GM21576 (cell line): Measurements from ENCODE around the gene MEF2A.
"Not testable (repeated sequence)": the region's sequence is repeated elsewhere in the genome, so short reads cannot be mapped to it uniquely, and the experiment has no call there.

ENCODE experiments used
- ATAC-seq: cut with Tn5 transposase; IDR thresholded peaks from one replicate; pipeline ENCODE4 v1.9.1; 2021; ENCODE audit warnings: mild to moderate bottlenecking, moderate library complexity; ENCODE audit not compliant: unreplicated experiment

MEF2A gene

DNA sequence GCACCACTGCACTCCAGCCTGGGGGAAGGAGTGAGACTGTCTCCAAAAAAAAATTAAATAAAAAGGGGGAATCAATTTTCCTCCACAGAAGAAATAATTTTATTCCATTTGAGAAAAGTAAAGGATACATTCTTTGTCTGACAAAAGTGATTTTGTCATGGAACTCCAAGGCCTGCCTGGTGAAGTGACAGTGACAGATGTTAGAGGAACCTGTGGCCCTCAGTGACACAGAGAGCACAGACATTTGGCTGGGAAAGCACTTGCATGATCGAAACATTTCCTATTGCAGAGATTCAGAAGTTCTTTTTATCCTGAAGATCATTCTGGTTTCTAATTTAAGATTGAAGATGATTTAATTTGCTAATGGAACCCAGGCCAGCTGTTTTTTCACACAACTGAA lies 161.5 kb downstream of the MEF2A start:
- ATAC-seq = no peak

DNA sequence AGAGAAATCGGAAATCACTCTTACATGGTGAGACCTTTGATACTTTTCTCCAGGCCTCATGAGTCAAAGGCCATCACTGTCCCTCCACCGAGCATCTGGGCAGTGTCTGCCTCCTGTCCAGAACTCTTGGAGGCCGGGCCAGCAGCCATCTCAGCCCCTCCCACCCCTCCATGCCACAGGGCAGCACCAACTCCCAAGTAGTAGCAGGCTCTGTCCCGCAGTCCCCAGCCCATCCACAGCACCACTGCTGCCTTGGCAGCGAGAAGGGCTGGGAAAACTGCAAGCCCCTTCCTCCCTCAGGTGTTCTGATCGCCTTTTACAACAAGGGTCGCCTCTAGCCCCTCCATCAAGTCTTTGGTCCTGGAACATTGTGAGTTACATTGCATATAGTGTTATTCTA lies 161.9 kb downstream of the MEF2A start:
- no peak for ATAC-seq

DNA sequence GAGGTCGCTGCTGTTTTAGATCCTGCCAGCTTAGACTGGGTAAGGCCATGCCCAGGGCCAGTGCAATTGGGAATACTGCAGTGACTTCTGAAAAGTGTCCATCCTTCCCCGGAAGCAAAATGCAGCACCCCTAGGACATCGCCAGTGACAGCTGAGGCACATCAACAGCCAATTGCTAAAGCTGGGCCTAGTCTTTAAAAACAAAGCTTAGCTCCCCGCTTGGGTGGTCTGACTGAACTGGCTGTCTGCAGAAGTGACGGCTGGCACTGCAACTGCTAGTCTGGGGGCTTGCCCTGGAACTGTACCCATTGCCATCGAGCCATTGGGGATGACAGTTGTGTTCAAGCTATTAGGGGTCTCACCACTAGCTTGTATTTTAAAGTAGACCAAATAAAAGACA lies 163.1 kb downstream of the MEF2A start:
- ATAC-seq = no peak

DNA sequence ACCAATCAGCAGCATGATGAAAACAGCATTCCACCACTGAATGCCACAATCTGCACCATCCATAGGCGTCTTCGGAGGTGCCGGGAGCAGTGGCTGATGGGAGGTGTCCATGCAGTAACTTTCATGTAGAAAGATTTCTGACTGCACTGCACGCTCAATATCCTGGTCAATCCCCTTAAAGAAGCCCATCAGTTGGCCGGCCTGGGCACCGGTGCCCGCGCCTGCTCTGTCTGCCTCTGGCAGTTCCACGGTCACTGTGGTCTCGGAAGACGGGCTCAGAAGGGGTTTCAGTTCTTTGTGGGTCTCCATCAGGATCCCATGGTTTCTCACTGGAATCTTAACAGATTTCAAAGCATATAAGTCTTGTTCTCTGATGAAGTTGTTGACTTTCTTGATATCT lies 163.5 kb downstream of the MEF2A start:
- no peak for ATAC-seq

DNA sequence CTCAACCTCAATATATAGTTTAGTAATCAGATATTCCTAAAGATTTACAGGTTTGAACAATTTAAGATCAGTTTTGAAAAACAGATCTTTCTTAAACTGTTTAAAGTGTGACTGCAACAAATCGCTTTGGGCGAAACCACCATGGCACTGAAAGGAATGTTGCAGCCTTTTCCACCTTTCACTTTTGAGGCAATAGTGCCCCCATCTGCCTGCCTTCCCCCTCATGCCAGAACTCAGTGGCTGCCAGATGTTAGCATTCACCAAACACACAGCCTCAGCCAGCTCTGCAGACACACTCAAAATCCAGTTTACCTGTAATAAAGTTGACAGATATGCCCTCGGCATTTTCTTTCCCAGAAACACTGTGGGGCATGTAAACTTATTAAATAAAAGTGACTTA lies 164.1 kb downstream of the MEF2A start:
- ATAC-seq = no peak

DNA sequence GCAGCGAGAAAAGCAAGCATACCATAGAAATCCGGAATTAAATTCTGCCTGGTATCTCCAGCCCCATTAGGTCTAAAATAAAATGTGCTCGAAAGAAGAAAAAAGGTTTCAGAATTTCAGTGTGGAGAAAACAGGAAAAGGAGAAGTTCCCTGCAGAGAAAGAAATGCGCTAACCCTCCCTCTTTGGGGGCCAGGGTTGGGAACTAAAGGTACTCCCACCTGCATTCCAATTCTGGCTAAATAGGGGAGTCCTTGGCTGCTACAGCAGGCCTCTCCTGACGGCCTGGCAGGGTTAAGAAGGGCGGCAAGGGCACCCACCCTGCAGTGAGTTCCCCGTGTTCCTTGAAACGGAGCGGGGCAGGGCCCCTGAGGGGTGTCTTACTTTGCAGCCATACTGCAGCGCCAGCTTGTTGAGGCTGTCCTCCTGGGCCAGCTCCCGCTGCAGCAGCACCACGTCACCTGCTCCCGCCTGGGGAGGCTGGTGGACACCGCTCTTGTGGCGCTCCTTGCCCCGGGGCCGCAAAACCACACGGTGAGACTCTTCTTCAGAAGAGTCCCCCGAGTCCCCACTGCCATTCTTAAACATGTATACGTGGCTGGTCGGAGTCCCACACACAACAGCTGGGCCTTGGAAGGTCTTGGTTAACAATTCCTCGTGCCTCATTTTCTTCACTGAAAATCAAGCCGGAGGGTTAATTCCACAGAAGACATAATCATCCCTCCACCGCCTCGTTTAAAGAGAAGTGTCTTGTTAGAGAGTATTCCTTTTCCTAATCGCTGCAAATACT lies 165.7 kb downstream of the MEF2A start:
- no peak for ATAC-seq

DNA sequence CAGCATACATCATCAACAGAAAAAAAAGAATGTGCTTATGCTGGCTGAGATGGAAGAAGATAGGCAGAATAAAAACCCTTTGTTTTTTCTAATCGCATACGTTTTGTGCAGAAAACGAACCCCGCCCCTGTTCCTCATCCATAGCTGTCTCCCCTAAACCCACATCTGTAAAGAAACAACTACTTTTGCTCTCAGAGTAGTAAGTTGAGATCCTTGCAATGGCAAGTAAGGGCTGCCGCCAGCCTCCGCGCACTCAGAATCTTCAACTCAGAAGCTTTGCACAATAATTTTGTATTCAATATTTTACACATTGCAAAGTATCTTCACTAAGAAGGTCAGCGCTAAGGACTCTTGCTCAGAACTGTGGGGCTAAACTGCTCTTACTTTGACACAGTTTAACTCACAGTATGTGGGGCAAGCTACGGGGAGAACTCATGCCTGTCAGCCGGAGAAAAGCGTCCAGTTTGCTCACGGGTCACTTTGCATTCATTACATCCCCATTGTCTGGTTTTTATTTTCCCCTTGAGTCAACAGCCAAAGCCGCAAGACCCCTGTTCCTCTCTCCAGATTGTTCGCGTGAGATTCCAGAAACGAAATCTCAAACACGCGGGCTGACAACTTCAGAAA lies 166.5 kb downstream of the MEF2A start:
- ATAC-seq = no peak

DNA sequence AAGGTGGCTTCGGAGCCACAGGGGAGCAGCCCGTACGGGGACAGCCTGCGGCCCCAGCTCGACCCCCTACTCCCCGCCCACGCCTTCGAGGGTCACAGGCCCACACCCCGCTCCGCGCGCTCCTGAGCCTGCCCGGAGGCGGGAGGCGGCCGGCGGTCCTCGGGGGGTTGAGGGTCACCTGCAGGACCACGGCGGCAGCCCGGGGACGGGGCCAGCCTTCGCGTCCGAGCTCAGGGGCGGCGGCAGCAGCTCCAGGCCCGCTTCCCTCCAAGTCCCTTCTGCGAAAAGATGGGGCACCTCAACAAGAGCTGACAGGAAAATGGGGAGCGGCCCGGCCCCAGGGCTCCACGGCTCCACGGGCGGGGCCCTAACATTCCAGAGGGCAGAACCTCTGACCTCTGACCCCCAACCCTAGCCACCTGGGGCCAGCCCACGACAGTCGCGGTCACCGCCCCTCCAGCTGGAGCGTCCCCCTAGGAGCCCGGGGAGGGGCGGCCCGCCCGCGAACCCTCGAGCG lies 167.0 kb downstream of the MEF2A start:
- ATAC-seq = peak; percentile 30

DNA sequence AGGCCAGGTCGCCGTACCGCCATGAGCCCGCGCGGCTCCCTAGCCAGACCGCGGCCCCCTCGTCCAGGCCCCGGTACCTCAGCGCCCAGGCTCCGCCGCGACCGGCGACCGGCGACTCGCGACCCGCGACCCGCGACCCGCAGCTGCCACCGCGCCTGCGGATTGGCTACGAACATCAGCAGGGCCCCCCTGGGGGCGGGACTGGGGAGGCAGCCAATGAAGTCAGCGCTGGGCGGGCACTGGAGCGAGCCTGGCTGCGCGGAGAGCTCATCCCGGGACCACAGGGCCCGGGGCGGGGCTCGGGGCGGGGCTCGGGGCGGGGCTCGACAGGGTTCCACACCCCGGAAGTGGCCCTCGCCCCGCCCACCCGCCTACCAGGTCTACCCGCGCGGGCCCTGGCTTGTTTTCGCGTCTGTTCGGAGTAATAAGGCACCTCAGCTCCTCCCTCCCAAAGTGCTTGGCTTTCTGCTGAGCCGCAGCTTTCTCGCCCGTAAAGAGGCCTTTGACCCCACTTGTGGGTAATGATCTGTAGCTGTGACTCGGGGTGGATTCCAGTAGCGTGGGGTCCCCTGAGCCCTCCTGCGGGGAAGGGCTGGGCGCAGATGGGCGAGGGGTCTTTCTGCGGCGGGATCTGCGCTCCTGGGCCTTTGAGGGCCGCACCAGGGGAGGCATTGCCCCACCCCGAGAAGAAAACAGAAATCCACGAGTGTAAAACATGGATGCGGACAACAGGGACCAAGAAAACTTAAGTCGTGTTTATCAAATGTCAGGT lies 167.7 kb downstream of the MEF2A start, which contains the start of gene LYSMD4:
LYSMD4 (minus strand) TSS at position 170 of the 772 bp plus-strand sequence. CDS start 1,438 bp downstream, outside the sequence.
- peak; percentile 99 for ATAC-seq

DNA sequence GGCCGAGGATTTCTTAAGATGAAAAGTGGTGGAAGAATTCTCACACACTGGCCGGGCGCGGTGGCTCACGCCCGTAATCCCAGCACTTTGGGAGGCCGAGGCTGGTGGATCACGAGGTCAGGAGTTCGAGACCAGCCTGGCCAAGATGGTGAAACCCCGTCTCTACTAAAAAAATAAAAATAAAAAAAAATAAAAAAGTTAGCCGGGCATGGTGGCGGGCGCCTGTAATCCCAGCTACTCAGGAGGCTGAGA lies 168.2 kb downstream of the MEF2A start:
- not testable (repeated sequence) for ATAC-seq

DNA sequence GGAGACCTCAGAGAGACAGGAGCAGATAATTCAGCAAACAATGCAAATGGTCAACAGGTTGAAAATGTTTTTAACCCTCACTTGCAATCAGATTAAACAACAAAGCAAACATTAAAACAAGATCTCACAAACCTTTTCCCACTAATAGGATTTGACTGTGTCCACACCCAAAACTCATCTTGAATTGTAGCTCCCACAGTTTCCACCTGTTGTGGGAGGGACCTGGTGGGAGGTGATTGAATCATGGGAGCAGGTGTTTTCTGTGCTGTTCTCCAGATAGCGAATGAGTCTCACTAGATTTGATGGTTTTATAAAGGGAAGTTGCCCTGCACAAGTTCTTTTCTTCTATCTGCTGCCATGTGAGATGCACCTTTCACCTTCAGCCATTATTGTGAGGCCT lies 168.8 kb downstream of the MEF2A start:
- ATAC-seq = no peak

DNA sequence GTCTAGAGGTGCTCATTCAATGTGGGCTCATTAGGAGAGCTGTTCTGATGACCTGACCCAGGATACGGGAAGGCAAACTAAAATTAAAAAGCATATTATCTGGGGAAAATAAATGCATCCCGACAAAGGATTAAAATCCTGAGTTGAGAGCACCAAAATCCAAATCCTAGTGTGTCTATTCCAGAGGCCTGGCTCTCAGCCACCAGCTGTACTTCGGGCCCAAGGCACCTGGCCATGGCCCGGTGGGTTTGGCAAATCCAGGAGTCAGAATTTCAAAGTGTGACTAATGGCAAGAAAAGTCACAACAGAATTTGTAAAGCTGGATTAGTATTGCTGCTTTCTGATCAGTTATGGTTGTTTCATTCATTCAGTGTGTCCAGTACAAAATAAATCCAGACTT lies 170.1 kb downstream of the MEF2A start:
- no peak for ATAC-seq

DNA sequence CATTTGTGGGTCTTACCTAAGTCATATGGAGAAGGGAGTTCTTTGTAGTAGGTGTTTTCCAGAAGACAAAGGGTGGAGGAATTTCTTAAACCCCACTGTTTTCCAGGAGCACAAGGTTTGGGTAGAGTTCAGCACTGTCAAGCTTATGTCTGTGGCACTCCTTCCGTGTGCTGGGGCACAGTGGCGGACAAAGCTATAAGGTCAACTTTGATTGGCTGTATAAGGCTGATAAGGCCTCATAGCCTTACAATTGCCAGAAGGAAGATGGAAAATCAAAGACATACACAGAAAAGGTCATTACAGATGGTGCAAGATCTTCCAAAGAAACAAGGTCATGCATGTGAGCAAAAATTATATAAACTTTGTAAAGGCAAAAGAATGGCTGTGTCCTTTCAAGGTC lies 170.9 kb downstream of the MEF2A start:
- ATAC-seq = no peak

DNA sequence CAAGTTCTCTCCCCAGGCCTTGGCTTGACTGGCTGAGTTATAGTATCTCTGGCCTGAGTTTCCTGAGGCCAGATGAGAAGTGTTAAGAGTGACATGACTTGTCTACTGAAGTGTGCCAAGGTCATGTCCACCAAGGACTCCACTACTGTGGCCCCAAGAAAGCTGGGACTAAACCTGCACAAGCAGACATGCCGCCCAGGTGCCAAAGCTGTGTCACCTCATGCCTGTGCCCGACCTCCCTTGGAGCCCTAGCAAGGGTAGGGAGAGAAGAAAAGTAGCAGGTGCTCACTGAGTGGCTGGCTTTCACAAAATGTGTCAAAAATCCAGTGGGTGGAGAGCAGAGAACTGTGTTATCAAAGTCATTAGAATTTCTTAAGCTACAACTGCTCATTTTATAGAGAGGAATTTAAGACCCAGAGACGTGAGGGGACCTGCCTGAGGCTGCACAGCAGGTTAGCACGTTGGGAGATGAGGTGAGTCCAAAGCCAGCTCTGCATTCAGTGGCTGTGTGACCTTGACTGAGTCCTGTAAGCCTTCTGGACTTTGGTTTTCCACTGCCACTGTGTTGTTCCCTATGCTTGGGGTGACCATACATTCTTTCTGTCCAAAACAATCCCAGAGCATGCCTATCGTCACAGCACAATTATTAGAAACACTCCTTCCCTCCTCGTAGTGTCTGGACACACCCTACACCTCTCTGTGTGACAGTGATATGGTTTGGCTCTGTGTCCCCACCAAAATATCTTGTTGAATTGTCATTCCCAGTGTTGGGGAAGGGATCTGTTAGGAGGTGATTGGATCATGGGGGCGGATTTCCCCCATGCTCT lies 172.4 kb downstream of the MEF2A start:
- ATAC-seq = no peak

DNA sequence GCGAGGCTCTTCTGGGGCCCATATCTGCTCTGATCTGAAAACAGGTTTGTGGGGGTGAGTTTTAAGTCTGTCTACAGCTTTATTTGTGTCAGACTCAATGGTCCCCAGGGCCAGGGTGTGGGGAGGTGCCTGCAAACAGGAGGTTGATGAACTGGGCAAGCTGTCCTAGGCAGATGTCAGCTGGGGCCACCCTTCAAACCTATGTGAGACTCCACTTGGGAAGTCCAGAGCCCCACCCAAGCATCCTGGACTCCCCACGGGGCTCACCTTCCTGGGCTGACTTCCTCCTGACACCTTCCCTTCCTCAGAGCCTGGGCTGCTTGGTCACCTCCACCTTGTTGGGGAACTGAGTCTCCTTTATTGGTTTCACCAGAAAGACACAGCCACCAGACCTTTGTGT lies 176.1 kb downstream of the MEF2A start:
- ATAC-seq = no peak

DNA sequence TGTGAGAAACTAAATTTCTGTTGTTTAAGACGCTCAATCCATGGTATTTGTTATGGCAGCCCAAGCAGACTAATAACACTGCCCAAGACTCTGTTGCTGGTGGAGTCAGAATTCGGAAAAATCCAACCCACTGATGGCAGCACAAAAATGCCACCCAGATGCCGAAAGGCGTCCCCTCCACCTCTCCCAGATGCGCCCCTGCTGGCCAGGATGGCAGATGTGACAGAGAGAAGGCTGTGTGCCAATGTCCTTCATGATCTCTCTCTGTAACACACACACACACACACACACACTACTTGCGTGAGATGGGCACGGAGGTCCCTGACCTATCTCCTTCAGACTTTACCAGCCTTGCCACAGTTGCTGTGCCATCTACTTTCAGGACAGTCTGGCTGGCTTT lies 178.4 kb downstream of the MEF2A start:
- ATAC-seq = no peak

DNA sequence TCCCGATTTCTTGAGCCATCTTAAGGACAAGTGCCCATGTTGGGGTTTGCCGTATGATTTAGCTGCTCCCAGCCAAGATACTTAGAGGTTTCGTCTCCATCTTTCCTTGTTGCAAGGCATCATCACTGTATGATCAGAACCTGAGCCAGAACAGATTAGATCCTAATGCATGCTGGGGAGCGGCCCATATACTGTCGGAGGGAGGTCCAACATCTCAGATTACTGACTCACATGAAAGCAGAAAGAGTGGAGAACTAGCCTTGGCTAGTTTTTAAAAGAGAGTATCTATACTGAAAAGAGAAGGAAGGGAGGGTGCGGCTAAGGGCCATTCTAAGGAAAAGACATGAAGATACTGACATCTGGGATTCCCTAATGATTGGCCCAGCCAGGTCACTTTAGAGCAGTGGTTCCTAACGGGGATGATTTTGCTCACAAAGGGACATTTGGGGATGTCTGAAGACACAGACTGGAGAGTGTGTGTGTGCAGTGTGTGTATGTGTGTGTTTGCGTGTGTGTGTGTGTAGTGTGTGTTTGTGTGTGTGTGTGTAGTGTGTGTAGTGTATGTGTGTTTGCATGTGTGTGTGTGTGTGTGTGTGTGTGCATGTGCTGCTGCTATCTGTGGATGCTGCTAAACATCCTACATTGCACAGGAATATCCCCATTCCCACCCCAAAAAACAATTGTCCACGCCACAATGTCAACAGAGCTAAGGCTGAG lies 179.7 kb downstream of the MEF2A start:
- no peak for ATAC-seq

DNA sequence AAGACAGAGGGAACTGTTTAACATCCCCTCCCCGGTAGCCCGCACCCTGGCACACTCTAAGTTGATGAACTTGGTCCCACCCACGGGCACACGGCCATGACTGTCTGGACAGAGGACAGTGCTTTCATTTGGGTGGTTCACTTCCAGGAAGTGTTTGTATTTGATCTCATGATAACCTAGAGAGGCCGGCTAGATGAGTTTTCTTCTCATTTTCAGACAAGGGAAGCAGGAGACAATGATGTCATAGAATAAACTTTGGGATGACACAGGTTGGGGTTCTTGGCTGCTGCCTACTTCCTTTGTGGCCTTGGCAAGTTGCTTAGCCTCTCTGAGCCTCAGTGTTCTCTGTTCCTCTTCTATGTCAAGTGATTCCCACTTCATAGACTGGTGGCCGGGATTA lies 183.6 kb downstream of the MEF2A start:
- ATAC-seq = no peak

DNA sequence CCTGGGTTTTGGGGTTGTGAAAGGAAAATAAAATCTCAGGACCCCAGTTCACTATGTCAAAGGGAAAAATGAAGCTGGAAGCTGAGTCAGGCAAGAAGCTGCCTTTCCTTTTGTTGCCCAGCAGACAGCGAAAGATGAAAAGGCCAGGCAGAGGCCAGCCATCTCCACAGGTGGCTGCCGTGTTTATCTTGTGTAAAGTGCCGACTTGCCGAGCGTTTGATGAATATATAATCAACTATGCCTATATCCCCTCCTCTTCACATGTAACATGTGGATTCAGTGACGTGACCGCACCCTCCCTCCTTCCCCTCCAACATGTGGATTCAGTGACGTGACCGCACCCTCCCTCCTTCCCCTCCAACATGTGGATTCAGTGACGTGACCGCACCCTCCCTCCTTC lies 184.5 kb downstream of the MEF2A start:
- ATAC-seq = not testable (repeated sequence)

DNA sequence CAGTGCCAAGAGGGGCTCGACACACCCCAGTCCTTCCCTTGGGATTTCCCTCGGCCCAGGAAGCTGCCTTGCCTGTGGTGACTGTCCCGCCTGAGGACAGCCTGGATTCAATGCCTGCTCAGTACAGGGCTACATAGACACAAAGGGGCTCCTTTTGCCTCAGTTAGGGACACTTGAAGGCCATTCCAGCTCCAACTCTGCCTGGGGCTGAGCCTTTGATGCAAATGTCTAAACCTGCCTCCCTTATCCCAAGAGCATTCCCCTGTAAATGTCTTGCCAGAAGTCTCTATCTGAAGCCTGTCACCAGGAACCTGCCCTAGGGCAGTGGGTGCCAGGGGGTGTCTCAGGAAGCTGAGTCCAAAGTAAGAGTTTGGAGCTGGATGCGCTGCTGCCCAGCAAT lies 186.8 kb downstream of the MEF2A start:
- ATAC-seq = no peak
